Measurements from ENCODE around the gene RNF181.
A peak's percentile ranks its signal among the peaks of the same experiment; 100 is the strongest.

Gene RNF181

GRCh38 chr2:85604568-85605339 lies 9.2 kb downstream of the RNF181 start:
- Histone ChIP-seq H3K4me3 (ENCODE audit: low read depth in 1 of 2, low read length in 1 of 2) (no peak overlapping the region), H3K4me1 (ENCODE audit: control insufficient read depth in 1 of 2, insufficient read depth in 1 of 2, low read depth in 1 of 2, low read length in 1 of 2) (peaks cover 66 to 72% of the 10 kb centered on the region in 2 experiments), H3K27me3 (peaks cover 14% of the 10 kb centered on the region), H3K9me3 (no peaks in the 10 kb centered on the region), H3K27ac (peak overlapping the region; percentile 33), H3K36me3 (peaks cover 40% of the 10 kb centered on the region)
- TF ChIP-seq CTCF (IDR thresholded peaks at IDR 0.05), result no peak

- TF ChIP-seq CTCF (IDR thresholded peaks at IDR 0.05), result no peak
- Histone ChIP-seq H3K4me1 (ENCODE audit: control insufficient read depth in 1 of 2, insufficient read depth in 1 of 2, low read depth in 1 of 2, low read length in 1 of 2) (peaks cover 74 to 80% of the 10 kb centered on the region in 2 experiments), H3K9me3 (no peaks in the 10 kb centered on the region), H3K27ac (peak overlapping the region; percentile 33), H3K36me3 (peaks cover 38% of the 10 kb centered on the region), H3K4me3 (ENCODE audit: low read depth in 1 of 2, low read length in 1 of 2) (no peak overlapping the region), H3K27me3 (peaks cover 14% of the 10 kb centered on the region)
These were observed 10.0 kb downstream of the RNF181 start for GRCh38 chr2:85605406-85606115.

- Histone ChIP-seq H3K27me3 (peaks cover 14% of the 10 kb centered on the region), H3K4me3 (ENCODE audit: low read depth in 1 of 2, low read length in 1 of 2) (no peak overlapping the region), H3K27ac (no peak overlapping the region), H3K36me3 (peaks cover 38% of the 10 kb centered on the region), H3K4me1 (ENCODE audit: control insufficient read depth in 1 of 2, insufficient read depth in 1 of 2, low read depth in 1 of 2, low read length in 1 of 2) (peaks cover 78 to 83% of the 10 kb centered on the region in 2 experiments), H3K9me3 (no peaks in the 10 kb centered on the region)
- TF ChIP-seq CTCF (IDR thresholded peaks at IDR 0.05), result no peak
These were observed 10.5 kb downstream of the RNF181 start for GRCh38 chr2:85606116-85606455.

- peaks cover 38% of the 10 kb centered on the region for H3K36me3 ChIP-seq
- peak overlapping the region; percentile 48 for H3K27ac ChIP-seq
- no peak for TF ChIP-seq CTCF (IDR thresholded peaks at IDR 0.05)
- no peak overlapping the region for H3K4me3 ChIP-seq (ENCODE audit: low read depth in 1 of 2, low read length in 1 of 2)
- peaks cover 78 to 85% of the 10 kb centered on the region in 2 experiments for H3K4me1 ChIP-seq (ENCODE audit: control insufficient read depth in 1 of 2, insufficient read depth in 1 of 2, low read depth in 1 of 2, low read length in 1 of 2)
- H3K27me3 ChIP-seq, result peaks cover 8% of the 10 kb centered on the region
- H3K9me3 ChIP-seq, result no peaks in the 10 kb centered on the region
These were observed 12.0 kb downstream of the RNF181 start for GRCh38 chr2:85607268-85608215.

- no peaks in the 10 kb centered on the region for H3K27me3 ChIP-seq
- peak overlapping the region; percentile 91 to 96 for H3K4me3 ChIP-seq (ENCODE audit: low read depth in 1 of 2, low read length in 1 of 2)
- no peak for TF ChIP-seq CTCF (IDR thresholded peaks at IDR 0.05)
- H3K9me3 ChIP-seq, result no peaks in the 10 kb centered on the region
- peak overlapping the region; percentile 92 for H3K27ac ChIP-seq
- peaks cover 28% of the 10 kb centered on the region for H3K36me3 ChIP-seq
- peaks cover 61 to 65% of the 10 kb centered on the region in 2 experiments for H3K4me1 ChIP-seq (ENCODE audit: control insufficient read depth in 1 of 2, insufficient read depth in 1 of 2, low read depth in 1 of 2, low read length in 1 of 2)
These were observed 15.7 kb downstream of the RNF181 start for GRCh38 chr2:85611217-85611704.
